ENCODE measurements around the gene PPP2R3A.
"Not testable (repeated sequence)": the region's sequence is repeated elsewhere in the genome, so short reads cannot be mapped to it uniquely, and the experiment has no call there.

Gene PPP2R3A

GRCh38 chr3:136149667-136150066, 184.1 kb downstream of the PPP2R3A start:
- no peak for DNase-seq (ENCODE audit: low read depth in 2 of 2)

- DNase-seq (ENCODE audit: low read depth in 2 of 2) = no peak
These were observed 185.7 kb downstream of the PPP2R3A start for GRCh38 chr3:136151219-136151618.

DNA sequence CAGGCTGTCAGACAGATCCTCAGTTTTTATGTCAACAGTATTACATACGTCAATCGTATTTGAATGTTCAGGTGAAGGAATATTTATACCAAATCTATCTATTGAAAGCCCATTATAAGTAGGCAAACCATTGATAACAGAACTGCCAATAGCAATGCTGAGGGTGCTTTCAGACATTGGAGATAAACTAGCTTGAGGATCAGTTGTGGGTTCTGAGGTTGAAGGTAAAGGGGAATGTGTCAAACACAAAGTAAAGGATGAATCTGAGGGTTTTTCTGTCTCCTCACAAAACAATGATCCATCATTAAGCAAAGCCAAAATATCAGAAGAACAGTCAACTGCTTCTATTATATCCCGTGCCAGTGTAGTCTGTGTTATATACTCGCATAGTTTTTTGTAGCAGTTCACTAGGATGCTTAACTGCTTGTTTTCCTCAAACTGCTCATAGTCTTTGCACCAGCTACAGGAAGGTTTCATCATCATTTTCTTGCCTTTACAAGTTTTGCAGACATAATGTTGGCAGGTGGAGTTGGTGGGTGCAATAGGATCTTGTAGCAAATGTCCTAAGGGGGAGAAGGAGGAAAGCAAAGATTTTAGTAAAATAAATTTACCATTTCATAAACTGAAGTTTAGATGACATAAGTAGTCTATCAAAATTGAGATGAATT, 186.8 kb downstream of the PPP2R3A start:
- DNase-seq (ENCODE audit: low read depth in 2 of 2) = no peak

DNA sequence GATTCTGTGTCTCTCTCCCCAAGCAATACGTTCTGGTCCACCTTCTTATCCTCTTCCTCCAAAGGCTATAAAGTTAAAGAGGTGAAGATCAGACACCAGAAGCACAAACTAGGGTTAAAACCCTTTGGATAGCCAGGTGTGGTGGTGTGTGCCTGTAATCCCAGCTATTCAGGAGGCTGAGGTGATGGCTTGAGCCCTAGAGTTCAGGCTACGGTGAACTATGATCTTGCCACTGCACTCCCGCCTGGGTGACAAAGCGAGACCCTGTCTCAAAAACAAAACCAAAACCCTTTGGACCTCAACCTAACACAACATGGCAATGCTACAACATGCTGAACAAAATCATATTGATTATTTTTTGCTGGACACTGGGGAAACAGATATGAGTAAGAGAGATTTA, 187.4 kb downstream of the PPP2R3A start:
- no peak for DNase-seq (ENCODE audit: low read depth in 2 of 2)

DNA sequence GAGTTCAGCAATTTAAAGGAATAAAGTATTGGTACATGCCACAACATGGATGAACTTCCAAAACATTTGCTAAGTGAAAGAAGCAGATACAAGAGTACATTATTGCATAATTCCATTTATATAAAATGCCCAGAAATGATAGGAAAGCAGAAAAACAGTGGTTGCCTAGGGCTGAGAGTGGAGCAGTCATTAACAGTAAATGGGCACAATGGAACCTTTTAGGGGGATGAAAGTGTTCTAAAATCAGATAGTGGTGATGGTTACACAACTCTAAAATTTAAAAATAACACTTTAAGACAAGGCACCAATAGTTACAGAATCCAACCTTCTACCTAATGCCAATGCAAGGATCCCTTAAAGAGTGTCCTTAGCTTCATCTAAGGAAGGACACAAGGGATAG, 196.0 kb downstream of the PPP2R3A start:
- no peak for DNase-seq (ENCODE audit: low read depth in 2 of 2)

DNA sequence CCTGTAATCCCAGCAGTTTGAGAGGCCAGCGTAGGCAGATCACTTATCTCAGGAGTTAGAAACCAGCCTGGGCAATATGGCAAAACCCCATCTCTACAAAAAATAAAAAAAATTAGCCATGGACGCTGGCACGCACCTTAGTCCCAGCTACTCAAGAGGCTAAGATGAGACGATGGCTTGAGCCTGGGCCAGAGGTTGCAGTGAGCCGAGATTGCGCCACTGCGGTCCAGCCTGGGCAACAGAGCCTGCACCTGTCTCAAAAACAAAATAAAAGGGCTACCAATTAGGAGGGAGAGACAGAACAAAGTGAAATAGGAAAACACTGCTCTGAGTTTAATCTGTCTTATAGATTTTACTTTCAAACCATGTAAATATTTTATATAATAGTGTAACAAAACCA, 196.8 kb downstream of the PPP2R3A start:
- no peak for DNase-seq (ENCODE audit: low read depth in 2 of 2)

DNA sequence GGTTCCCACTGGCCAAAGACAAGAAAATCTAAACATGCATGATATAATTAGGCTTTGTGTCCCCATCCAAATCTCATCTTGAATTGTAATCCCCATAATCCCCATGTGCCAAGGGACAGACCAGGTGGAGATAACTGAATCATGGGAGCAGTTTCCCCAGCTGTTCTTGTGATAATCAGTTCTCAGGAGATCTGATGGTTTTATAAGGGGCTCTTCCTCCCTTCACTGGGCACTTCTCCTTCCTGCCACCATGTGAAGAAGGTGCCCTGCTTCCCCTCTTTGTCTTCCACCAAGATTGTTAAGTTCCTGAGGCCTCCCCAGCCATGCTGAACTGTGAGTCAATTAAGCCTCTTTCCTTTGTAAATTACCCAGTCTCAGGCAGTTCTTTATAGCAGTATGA, 198.1 kb downstream of the PPP2R3A start:
- DNase-seq (ENCODE audit: low read depth in 2 of 2) = not testable (repeated sequence)

DNA sequence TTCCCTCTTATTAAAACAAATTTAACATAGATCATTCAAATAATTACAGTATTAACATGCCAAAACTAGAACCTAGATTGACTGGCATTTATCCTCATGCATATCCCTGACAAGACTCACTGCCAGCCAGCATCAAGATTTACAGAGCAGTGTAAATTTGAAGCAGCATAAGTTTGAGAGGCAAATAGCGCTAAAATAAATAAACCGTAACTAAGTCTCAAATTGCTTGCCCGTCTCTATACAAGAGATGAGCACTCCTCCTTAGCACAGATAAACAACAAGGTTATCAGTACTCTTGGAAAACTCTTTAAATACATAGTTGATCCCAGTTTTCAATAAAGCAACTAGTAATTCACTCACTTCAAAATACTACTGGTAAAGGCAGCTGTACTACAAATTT, 201.0 kb downstream of the PPP2R3A start:
- no peak for DNase-seq (ENCODE audit: low read depth in 2 of 2)

GRCh38 chr3:136168236-136168635, 202.7 kb downstream of the PPP2R3A start:
- not testable (repeated sequence) for DNase-seq (ENCODE audit: low read depth in 2 of 2)

DNA sequence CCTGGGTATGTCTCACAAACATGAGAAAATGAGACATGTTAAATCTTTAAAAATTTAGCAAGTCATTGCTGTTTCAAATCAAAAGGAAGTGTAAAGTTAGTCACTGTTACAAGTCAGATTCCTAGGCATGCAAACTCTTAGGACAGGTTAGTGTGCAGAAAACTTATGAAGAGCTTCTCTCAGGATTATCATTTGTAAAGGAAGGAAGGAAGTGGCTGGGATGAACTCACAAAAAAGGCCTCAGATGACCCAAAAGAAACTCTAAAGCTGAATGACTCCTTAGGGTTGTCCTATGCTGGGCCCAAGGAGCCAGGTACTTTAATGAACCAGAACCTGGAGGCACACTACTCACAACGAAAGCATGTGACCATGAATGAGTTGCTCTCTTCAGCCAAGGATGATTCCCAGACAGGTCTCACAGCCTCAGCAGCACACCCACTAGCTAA, 205.6 kb downstream of the PPP2R3A start:
- no peak for DNase-seq (ENCODE audit: low read depth in 2 of 2)

DNA sequence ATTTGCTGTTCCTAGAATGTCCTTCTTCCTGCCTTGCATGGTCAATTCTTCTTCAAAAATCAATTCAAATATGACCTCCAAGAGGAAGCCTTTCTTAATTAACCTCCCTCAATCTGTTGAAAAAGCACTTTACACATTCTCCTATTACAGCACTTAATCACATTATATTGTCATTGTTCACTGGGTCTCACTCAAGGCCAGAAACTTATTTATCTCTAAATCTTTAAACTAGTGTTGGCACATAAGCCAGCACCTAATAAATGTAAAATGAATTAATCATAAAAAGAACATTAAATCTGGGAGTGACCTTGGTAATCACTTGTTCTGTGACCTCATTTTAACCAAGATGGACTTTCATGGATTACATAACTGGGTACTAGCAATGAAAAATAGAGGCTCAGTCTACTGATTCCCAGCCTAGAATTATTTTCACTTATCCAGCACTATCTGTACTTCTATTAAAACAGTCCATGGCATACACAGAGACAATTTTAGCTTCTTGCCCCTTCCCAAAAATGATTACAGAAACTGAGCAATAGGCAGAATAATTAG, 208.5 kb downstream of the PPP2R3A start:
- no peak for DNase-seq (ENCODE audit: low read depth in 2 of 2)

GRCh38 chr3:136177876-136178275, 212.3 kb downstream of the PPP2R3A start:
- no peak for DNase-seq (ENCODE audit: low read depth in 2 of 2)

- no peak for DNase-seq (ENCODE audit: low read depth in 2 of 2)
These were observed 216.2 kb downstream of the PPP2R3A start for GRCh38 chr3:136181741-136182140.

GRCh38 chr3:136184703-136185102, 219.2 kb downstream of the PPP2R3A start:
- no peak for DNase-seq (ENCODE audit: low read depth in 2 of 2)

GRCh38 chr3:136186344-136186743, 220.8 kb downstream of the PPP2R3A start:
- no peak for DNase-seq (ENCODE audit: low read depth in 2 of 2)

DNA sequence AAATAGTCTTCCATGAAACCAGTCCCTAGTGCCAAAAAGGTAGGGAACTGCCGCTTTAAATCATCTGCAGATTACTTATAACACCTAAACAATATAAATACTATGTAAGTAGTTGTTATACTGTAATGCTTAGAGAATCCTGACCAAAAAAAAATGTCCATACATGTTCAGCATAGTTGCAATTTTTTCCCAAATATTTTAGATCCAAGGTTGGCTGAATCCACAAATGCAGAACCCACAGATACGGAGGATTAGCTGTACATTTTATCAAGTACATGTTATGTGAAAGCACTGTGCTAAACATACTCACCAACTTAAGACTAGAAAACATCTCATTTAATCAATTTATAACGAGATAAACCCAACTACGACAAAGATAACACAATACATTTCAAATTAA, 221.3 kb downstream of the PPP2R3A start:
- no peak for DNase-seq (ENCODE audit: low read depth in 2 of 2)

DNA sequence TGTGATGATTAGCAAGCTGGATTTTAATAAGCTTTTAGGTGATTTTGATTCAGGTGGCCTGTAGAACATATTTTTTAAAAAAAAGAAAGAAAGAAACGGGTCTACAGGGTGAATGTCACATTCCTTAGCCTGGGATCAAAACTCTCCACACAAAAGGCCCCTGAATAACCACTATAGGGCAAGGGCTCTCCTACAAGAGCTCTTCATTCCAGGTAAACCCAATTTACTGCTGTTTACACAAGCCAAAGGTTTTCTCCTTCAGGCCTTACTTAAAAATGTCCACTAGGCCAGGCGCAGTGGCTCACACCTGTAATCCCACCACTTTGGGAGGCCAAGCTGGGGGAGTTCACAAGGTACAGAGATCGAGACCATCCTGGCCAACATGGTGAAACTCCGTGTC, 222.3 kb downstream of the PPP2R3A start:
- no peak for DNase-seq (ENCODE audit: low read depth in 2 of 2)

GRCh38 chr3:136189043-136189442, 223.5 kb downstream of the PPP2R3A start:
- no peak for DNase-seq (ENCODE audit: low read depth in 2 of 2)

GRCh38 chr3:136189859-136190617, 224.5 kb downstream of the PPP2R3A start:
- no peak for DNase-seq (ENCODE audit: low read depth in 2 of 2)

GRCh38 chr3:136192195-136192594, 226.7 kb downstream of the PPP2R3A start:
- DNase-seq (ENCODE audit: low read depth in 2 of 2) = not testable (repeated sequence)

- DNase-seq (ENCODE audit: low read depth in 2 of 2) = no peak
These were observed 227.3 kb downstream of the PPP2R3A start for GRCh38 chr3:136192831-136193230.

DNA sequence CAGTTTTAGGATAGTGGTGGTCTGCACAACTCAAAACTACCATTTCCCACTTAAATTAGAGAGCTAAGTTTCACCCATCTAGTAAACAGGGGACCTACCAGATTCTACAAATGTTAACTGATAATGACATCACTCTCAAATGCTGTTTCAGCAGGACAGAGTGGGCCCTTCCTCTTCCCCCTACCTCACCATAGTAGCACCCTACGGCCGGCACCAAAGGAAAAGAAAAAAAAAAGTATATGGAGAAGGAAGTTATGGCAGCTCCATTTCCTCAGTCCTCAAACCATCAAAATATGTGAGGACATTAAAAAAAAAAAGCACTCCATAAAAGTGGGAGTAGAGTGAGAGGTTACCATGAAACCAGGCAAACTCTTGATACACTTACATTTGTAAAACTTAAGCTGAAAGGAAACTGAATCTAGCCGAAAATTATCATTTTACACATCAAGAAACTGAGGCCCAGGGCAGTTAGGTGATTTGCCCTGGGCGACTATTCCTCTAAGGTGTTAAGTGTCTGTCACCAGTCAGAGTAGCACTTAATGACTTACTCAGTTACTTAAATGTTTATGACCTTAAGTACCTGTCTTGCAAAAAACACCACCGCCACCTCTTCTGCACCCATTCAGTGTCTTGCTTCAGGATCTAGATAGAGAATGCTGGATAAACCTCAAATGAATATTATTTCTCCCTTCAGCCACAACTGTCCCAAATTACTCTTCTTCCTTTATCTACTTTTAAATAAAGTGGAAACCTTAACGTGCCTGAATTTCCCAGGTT, 227.9 kb downstream of the PPP2R3A start:
- no peak for DNase-seq (ENCODE audit: low read depth in 2 of 2)
